Measurements from ENCODE around the gene TMC6.
A peak's percentile ranks its signal among the peaks of the same experiment; 100 is the strongest.

Gene TMC6

DNA sequence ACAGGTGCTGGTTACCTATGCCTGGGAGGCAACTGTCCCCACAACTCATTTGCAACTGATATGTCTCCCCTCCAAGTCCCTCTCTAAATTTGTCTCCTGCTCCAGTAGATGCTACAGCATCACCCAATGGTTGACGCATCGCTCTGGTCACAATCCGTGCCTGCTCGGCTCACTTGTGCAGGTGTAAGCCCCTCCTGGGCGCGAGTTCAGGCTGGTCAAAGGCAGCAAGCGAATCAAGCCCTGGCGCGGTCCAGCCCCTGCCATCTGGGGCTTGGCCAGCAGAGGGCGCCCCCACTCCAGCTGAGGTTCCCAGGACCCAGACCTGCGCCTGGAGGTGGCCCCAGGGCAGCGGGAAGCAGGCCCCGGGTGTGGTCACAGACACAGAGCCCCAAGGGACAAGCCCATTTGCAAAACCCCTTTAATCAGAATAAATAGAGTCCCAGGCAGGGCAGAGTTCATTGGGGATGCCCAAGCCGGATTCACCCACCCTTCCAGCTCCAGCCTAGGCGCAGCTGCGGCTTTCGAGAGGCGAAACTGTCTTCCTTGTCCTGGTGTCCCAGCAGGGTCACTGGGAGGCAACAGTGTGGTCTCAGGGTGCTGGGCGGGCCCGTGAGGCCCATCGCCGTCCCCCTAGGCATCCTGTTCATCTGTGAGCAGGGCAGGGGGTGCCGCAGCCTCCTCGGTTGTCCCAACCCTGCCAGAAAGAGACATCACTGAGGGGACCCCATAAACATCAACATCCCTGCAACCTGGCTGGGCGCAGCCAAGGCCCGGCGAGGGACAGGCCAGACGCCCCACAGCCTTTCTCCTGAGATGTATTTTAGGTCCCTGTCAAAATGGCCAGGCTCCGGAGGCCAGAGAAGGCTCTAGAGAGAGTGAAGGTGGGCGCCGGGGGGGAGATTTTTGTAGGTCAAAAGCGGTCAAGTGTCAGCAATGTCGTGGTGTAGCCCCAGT is 15.8 kb downstream of the TMC6 start:
- 62% methylated on average over 29 of the region's 33 CpGs for WGBS
- peaks cover 0 to 47% of the 10 kb centered on the region in 2 experiments for H3K27me3 ChIP-seq (ENCODE audit: control insufficient read depth in 1 of 2, insufficient read depth in 1 of 2, low read length in 2 of 2)
- H3K4me3 ChIP-seq (ENCODE audit: insufficient read depth in 1 of 2, low read depth in 1 of 2, low read length in 2 of 2), result no peak overlapping the region
- no peak overlapping the region for H4K8ac ChIP-seq (ENCODE audit: low read length)
- H3K4ac ChIP-seq (ENCODE audit: low read depth in 1 of 2, low read length in 2 of 2), result no peak overlapping the region
- H2BK120ac ChIP-seq (ENCODE audit: low read depth, low read length), result no peak overlapping the region
- H3K14ac ChIP-seq (ENCODE audit: low read length in 2 of 2), result no peak overlapping the region
- no peak overlapping the region for H2BK5ac ChIP-seq (ENCODE audit: low read depth, low read length, poor library complexity, severe bottlenecking)
- no peak overlapping the region for H3K27ac ChIP-seq (ENCODE audit: low read length, poor library complexity, severe bottlenecking)
- H3K4me2 ChIP-seq (ENCODE audit: low read length, poor library complexity, severe bottlenecking), result no peak overlapping the region
- H3K4me1 ChIP-seq (ENCODE audit: control insufficient read depth, insufficient read depth, low read depth, low read length), result peaks cover 17% of the 10 kb centered on the region
- H3K23ac ChIP-seq (ENCODE audit: low read length in 2 of 2), result no peak overlapping the region
- H2AK5ac ChIP-seq (ENCODE audit: low read length, severe bottlenecking), result no peak overlapping the region
- H3K9me3 ChIP-seq (ENCODE audit: control insufficient read depth, low read length), result no peaks in the 10 kb centered on the region
- H2BK12ac ChIP-seq (ENCODE audit: low read length in 2 of 2), result peak overlapping the region in 1 of 2 experiments; percentile 33
- H2BK15ac ChIP-seq (ENCODE audit: low read depth, poor library complexity, severe bottlenecking), result peak overlapping the region; percentile 49
- no peak overlapping the region for H2AFZ ChIP-seq (ENCODE audit: low read depth, low read length)
- peaks cover 0 to 72% of the 10 kb centered on the region in 2 experiments for H3K36me3 ChIP-seq (ENCODE audit: control insufficient read depth in 1 of 2, insufficient read depth in 2 of 2, low read depth in 1 of 2, low read length in 2 of 2)
- peak; percentile 53 for DNase-seq
- no peak overlapping the region for H3K9ac ChIP-seq (ENCODE audit: low read length)
- H3K18ac ChIP-seq (ENCODE audit: low read depth in 1 of 2, low read length in 2 of 2), result peak overlapping the region in 1 of 2 experiments; percentile 5
- H3K79me1 ChIP-seq (replicated peaks; ENCODE audit: low read length, poor library complexity, severe bottlenecking), result no peaks in the 10 kb centered on the region
- H4K91ac ChIP-seq (ENCODE audit: low read length), result no peak overlapping the region

- Histone ChIP-seq H3K36me3 (ENCODE audit: control insufficient read depth in 1 of 2, insufficient read depth in 2 of 2, low read depth in 1 of 2, low read length in 2 of 2) (peaks cover 0 to 64% of the 10 kb centered on the region in 2 experiments), H4K91ac (ENCODE audit: low read length) (no peak overlapping the region)
Measured at GRCh38 chr17:78111727-78112517, 16.6 kb downstream of the TMC6 start.

GRCh38 chr17:78111016-78111726 is 17.4 kb downstream of the TMC6 start:
- H2AK5ac ChIP-seq (ENCODE audit: low read length, severe bottlenecking), result no peak overlapping the region
- H4K8ac ChIP-seq (ENCODE audit: low read length), result no peak overlapping the region
- no peak for DNase-seq
- H2AFZ ChIP-seq (ENCODE audit: low read depth, low read length), result no peak overlapping the region
- no peak overlapping the region for H3K4ac ChIP-seq (ENCODE audit: low read depth in 1 of 2, low read length in 2 of 2)
- WGBS, result 95% methylated on average over 19 of the region's 19 CpGs
- H3K4me3 ChIP-seq (ENCODE audit: insufficient read depth in 1 of 2, low read depth in 1 of 2, low read length in 2 of 2), result no peak overlapping the region
- no peaks in the 10 kb centered on the region for H3K9me3 ChIP-seq (ENCODE audit: control insufficient read depth, low read length)
- no peak overlapping the region for H2BK5ac ChIP-seq (ENCODE audit: low read depth, low read length, poor library complexity, severe bottlenecking)
- H3K27ac ChIP-seq (ENCODE audit: low read length, poor library complexity, severe bottlenecking), result no peak overlapping the region
- no peak overlapping the region for H2BK120ac ChIP-seq (ENCODE audit: low read depth, low read length)
- no peak overlapping the region for H3K23ac ChIP-seq (ENCODE audit: low read length in 2 of 2)
- H3K18ac ChIP-seq (ENCODE audit: low read depth in 1 of 2, low read length in 2 of 2), result no peak overlapping the region
- H4K91ac ChIP-seq (ENCODE audit: low read length), result no peak overlapping the region
- no peaks in the 10 kb centered on the region for H3K79me1 ChIP-seq (replicated peaks; ENCODE audit: low read length, poor library complexity, severe bottlenecking)
- H3K4me2 ChIP-seq (ENCODE audit: low read length, poor library complexity, severe bottlenecking), result no peak overlapping the region
- H2BK15ac ChIP-seq (ENCODE audit: low read depth, poor library complexity, severe bottlenecking), result no peak overlapping the region
- no peak overlapping the region for H2BK12ac ChIP-seq (ENCODE audit: low read length in 2 of 2)
- peaks cover 0 to 44% of the 10 kb centered on the region in 2 experiments for H3K27me3 ChIP-seq (ENCODE audit: control insufficient read depth in 1 of 2, insufficient read depth in 1 of 2, low read length in 2 of 2)
- peaks cover 17% of the 10 kb centered on the region for H3K4me1 ChIP-seq (ENCODE audit: control insufficient read depth, insufficient read depth, low read depth, low read length)
- no peak overlapping the region for H3K14ac ChIP-seq (ENCODE audit: low read length in 2 of 2)
- H3K9ac ChIP-seq (ENCODE audit: low read length), result no peak overlapping the region
- peaks cover 0 to 60% of the 10 kb centered on the region in 2 experiments for H3K36me3 ChIP-seq (ENCODE audit: control insufficient read depth in 1 of 2, insufficient read depth in 2 of 2, low read depth in 1 of 2, low read length in 2 of 2)

More at GRCh38 chr17:78111727-78112517, 16.6 kb downstream of the TMC6 start:
- H3K79me1 ChIP-seq (replicated peaks; ENCODE audit: low read length, poor library complexity, severe bottlenecking), result no peaks in the 10 kb centered on the region
- no peak overlapping the region for H2BK5ac ChIP-seq (ENCODE audit: low read depth, low read length, poor library complexity, severe bottlenecking)
- no peak overlapping the region for H3K4me3 ChIP-seq (ENCODE audit: insufficient read depth in 1 of 2, low read depth in 1 of 2, low read length in 2 of 2)
- H3K4me1 ChIP-seq (ENCODE audit: control insufficient read depth, insufficient read depth, low read depth, low read length), result peaks cover 17% of the 10 kb centered on the region
- no peaks in the 10 kb centered on the region for H3K9me3 ChIP-seq (ENCODE audit: control insufficient read depth, low read length)
- H3K18ac ChIP-seq (ENCODE audit: low read depth in 1 of 2, low read length in 2 of 2), result no peak overlapping the region
- H2AK5ac ChIP-seq (ENCODE audit: low read length, severe bottlenecking), result no peak overlapping the region
- H3K23ac ChIP-seq (ENCODE audit: low read length in 2 of 2), result no peak overlapping the region
- no peak for DNase-seq
- no peak overlapping the region for H2BK15ac ChIP-seq (ENCODE audit: low read depth, poor library complexity, severe bottlenecking)
- H3K27ac ChIP-seq (ENCODE audit: low read length, poor library complexity, severe bottlenecking), result no peak overlapping the region
- H3K4ac ChIP-seq (ENCODE audit: low read depth in 1 of 2, low read length in 2 of 2), result no peak overlapping the region
- no peak overlapping the region for H3K9ac ChIP-seq (ENCODE audit: low read length)
- H3K14ac ChIP-seq (ENCODE audit: low read length in 2 of 2), result no peak overlapping the region
- 93% methylated on average over 28 of the region's 28 CpGs for WGBS
- H3K27me3 ChIP-seq (ENCODE audit: control insufficient read depth in 1 of 2, insufficient read depth in 1 of 2, low read length in 2 of 2), result peaks cover 0 to 45% of the 10 kb centered on the region in 2 experiments
- no peak overlapping the region for H2AFZ ChIP-seq (ENCODE audit: low read depth, low read length)
- no peak overlapping the region for H3K4me2 ChIP-seq (ENCODE audit: low read length, poor library complexity, severe bottlenecking)
- H4K8ac ChIP-seq (ENCODE audit: low read length), result no peak overlapping the region
- no peak overlapping the region for H2BK120ac ChIP-seq (ENCODE audit: low read depth, low read length)
- peak overlapping the region in 1 of 2 experiments; percentile 33 for H2BK12ac ChIP-seq (ENCODE audit: low read length in 2 of 2)
